ENCODE data around the gene VAMP8. TPM values are rescaled to one million over a fixed set of nuclear protein-coding genes. Genes with fewer than 3 reads are reported as not detected.

VAMP8 gene
- total and polyA plus RNA-seq, 10 of the 15 experiments (the other 5 are each of a cell fraction or from before 2014, with no cell fraction given): 93.6 to 744 (median 217) TPM

GRCh38 chr2:85561280-85562212 is 15.8 kb upstream of the VAMP8 start, which contains the start of gene GGCX (continued):
- TF ChIP-seq PRDM15 (CRISPR knock-in tag; IDR thresholded peaks at IDR 0.05): no peak
- no peak for TF ChIP-seq LARP7 (IDR thresholded peaks at IDR 0.05)
- no peak for TF ChIP-seq BMI1 (IDR thresholded peaks at IDR 0.05; ENCODE audit: borderline replicate concordance)
- TF ChIP-seq ZNF592 (IDR thresholded peaks at IDR 0.05): no peak
- no peak for TF ChIP-seq TCF7 (IDR thresholded peaks at IDR 0.05; ENCODE audit: borderline replicate concordance)
- no peak for TF ChIP-seq CUX1 (IDR thresholded peaks at IDR 0.05; ENCODE audit: insufficient replicate concordance, low read depth, low read length)
- TF ChIP-seq BCL11A (IDR thresholded peaks at IDR 0.05; ENCODE audit: low read depth, low read length): no peak
- TF ChIP-seq CEBPB (IDR thresholded peaks at IDR 0.05; ENCODE audit: borderline replicate concordance in 1 of 2, low read depth in 2 of 2, low read length in 2 of 2): no peak
- no peak for TF ChIP-seq ZBTB11 (CRISPR knock-in tag; IDR thresholded peaks at IDR 0.05)
- no peak for TF ChIP-seq ZNF217 (IDR thresholded peaks at IDR 0.05)

All from GM12878 (cell line).